Measurements from ENCODE around the gene GATD1.
A peak's percentile ranks its signal among the peaks of the same experiment; 100 is the strongest.

Gene GATD1

GRCh38 chr11:726278-727220 is 50.7 kb downstream of the GATD1 start:
- no peak for DNase-seq (ENCODE audit: low read depth)

- DNase-seq (ENCODE audit: low read depth), result no peak
Observed at GRCh38 chr11:725624-726202, 51.6 kb downstream of the GATD1 start.

GRCh38 chr11:724778-725386 is 52.4 kb downstream of the GATD1 start:
- DNase-seq (ENCODE audit: low read depth), result no peak

- no peak for DNase-seq (ENCODE audit: low read depth)
Observed at GRCh38 chr11:724049-724777, 53.1 kb downstream of the GATD1 start.

- DNase-seq (ENCODE audit: low read depth), result peak; percentile 53
Observed at GRCh38 chr11:723120-723883, 54.0 kb downstream of the GATD1 start.

GRCh38 chr11:722346-722811 is 54.9 kb downstream of the GATD1 start:
- no peak for DNase-seq (ENCODE audit: low read depth)

- DNase-seq (ENCODE audit: low read depth), result no peak
Observed at GRCh38 chr11:721741-722345, 55.4 kb downstream of the GATD1 start.

GRCh38 chr11:721247-721740 is 56.0 kb downstream of the GATD1 start:
- no peak for DNase-seq (ENCODE audit: low read depth)

GRCh38 chr11:720642-721246 is 56.5 kb downstream of the GATD1 start:
- no peak for DNase-seq (ENCODE audit: low read depth)

- no peak for DNase-seq (ENCODE audit: low read depth)
Observed at GRCh38 chr11:720017-720641, 57.2 kb downstream of the GATD1 start.

- DNase-seq (ENCODE audit: low read depth), result no peak
Observed at GRCh38 chr11:719214-720016, 57.9 kb downstream of the GATD1 start.
